Liver (tissue), 9 donors: ENCODE results near the gene TMEM183A. TPM values are rescaled to one million over a fixed set of nuclear protein-coding genes. Genes with fewer than 3 reads are reported as not detected.

Experiments
- DNase-seq: peaks from one replicate; pipeline ENCODE4 v3.0.0-alpha.2; 2017; ENCODE audit warnings: low spot score
- H3K27ac ChIP-seq, 2 donors: one replicate each; pipeline ENCODE4 v1.7.0; 2013; ENCODE audit warnings: inconsistent platforms in 2 of 2, low read length in 2 of 2, control low read depth in 1 of 2, low read depth in 1 of 2, mild to moderate bottlenecking in 1 of 2
- H3K27me3 ChIP-seq, 4 donors: one replicate each; pipeline versions ENCODE4 v1.6.1 to v1.7.0; 2013; ENCODE audit warnings: low read length in 3 of 4, inconsistent platforms in 1 of 4, mild to moderate bottlenecking in 1 of 4, moderate library complexity in 1 of 4; ENCODE audit not compliant: control insufficient read depth in 4 of 4, insufficient read depth in 4 of 4
- H3K36me3 ChIP-seq, 4 donors: one replicate each; pipeline versions ENCODE4 v1.6.1 to v1.7.0; 2013; ENCODE audit warnings: low read length in 3 of 4, mild to moderate bottlenecking in 3 of 4, low read depth in 1 of 4, moderate library complexity in 1 of 4; ENCODE audit not compliant: control insufficient read depth in 4 of 4, insufficient read depth in 3 of 4
- H3K4me1 ChIP-seq, 4 donors: one replicate each; pipeline versions ENCODE4 v1.6.1 to v1.7.0; 2013; ENCODE audit warnings: low read length in 3 of 4, mild to moderate bottlenecking in 3 of 4, moderate library complexity in 1 of 4; ENCODE audit not compliant: control insufficient read depth in 4 of 4, insufficient read depth in 4 of 4
- H3K4me3 ChIP-seq, 3 donors: one replicate each; pipeline versions ENCODE4 v1.6.1 to v1.7.0; 2013; ENCODE audit warnings: low read length in 3 of 3, control low read depth in 1 of 3, low read depth in 1 of 3, mild to moderate bottlenecking in 1 of 3
- H3K9ac ChIP-seq, 2 donors: one replicate each; pipeline ENCODE4 v1.7.0; 2013; ENCODE audit warnings: low read length in 2 of 2, mild to moderate bottlenecking in 2 of 2, moderate library complexity in 2 of 2, control low read depth in 1 of 2, low read depth in 1 of 2
- H3K9me3 ChIP-seq, 4 donors: one replicate each; pipeline versions ENCODE4 v1.6.1 to v1.7.0; 2013; ENCODE audit warnings: low read length in 3 of 4; ENCODE audit not compliant: control insufficient read depth in 4 of 4
- EGR1 ChIP-seq, 2 donors: IDR thresholded peaks; 2 replicates each; pipeline ENCODE4 v1.6.1; 2016 to 2018; ENCODE audit warnings: antibody characterized with exemption in 2 of 2, low read depth in 2 of 2
- FOXA1 ChIP-seq: IDR thresholded peaks from 2 replicates; pipeline ENCODE4 v1.6.1; 2016; ENCODE audit warnings: antibody characterized with exemption
- GABPA ChIP-seq, 2 donors: IDR thresholded peaks in 1 of 2; conservative IDR thresholded peaks in 1 of 2; 2 replicates each; pipeline ENCODE4 v1.6.1; 2016; ENCODE audit warnings: antibody characterized with exemption in 2 of 2, mild to moderate bottlenecking in 1 of 2, moderate library complexity in 1 of 2
- HNF4A ChIP-seq, 2 donors: conservative IDR thresholded peaks; 2 replicates each; pipeline ENCODE4 v1.6.1; 2016; ENCODE audit warnings: antibody characterized with exemption in 2 of 2, mild to moderate bottlenecking in 2 of 2
- HNF4G ChIP-seq: IDR thresholded peaks from 2 replicates; pipeline ENCODE4 v1.6.1; 2016; ENCODE audit warnings: antibody characterized with exemption
- JUND ChIP-seq, 2 donors: IDR thresholded peaks; 2 replicates each; pipeline ENCODE4 v1.6.1; 2016; ENCODE audit warnings: antibody characterized with exemption in 2 of 2
- RAD21 ChIP-seq, 2 donors: IDR thresholded peaks; 2 replicates each; pipeline ENCODE4 v1.6.1; 2016; ENCODE audit warnings: antibody characterized with exemption in 2 of 2, mild to moderate bottlenecking in 2 of 2
- RXRA ChIP-seq, 2 donors: IDR thresholded peaks; 2 replicates each; pipeline ENCODE4 v1.6.1; 2017 to 2018; ENCODE audit warnings: antibody characterized with exemption in 2 of 2, mild to moderate bottlenecking in 1 of 2
- SP1 ChIP-seq: IDR thresholded peaks from 2 replicates; pipeline ENCODE4 v1.6.1; 2018; ENCODE audit warnings: antibody characterized with exemption, mild to moderate bottlenecking
- TAF1 ChIP-seq: conservative IDR thresholded peaks from 2 replicates; pipeline ENCODE4 v1.6.1; 2016; ENCODE audit warnings: antibody characterized with exemption, mild to moderate bottlenecking
- YY1 ChIP-seq: IDR thresholded peaks from 2 replicates; pipeline ENCODE4 v1.6.1; 2016; ENCODE audit warnings: antibody characterized with exemption, mild to moderate bottlenecking
- WGBS: extraction: QIAGEN DNeasy Blood & Tissue Kit; methylation state at CpG from one replicate; pipeline ENCODE4 v1.1.7; 2013; 5-methylcytosine and 5-hydroxymethylcytosine counted together
- polyA plus RNA-seq, 2 donors: library from polyadenylated mRNA; stranded (reverse) in 1 of 2; unstranded in 1 of 2; fragments of 200-250 nt in 1 of 2; fragments of >200 nt in 1 of 2; fragmentation: Nextera tagmentation in 1 of 2; extraction: Ambion mirVana in 1 of 2; gene quantifications; one replicate each; pipeline versions ENCODE4 v1.2.1 to v1.2.3, GENCODE V29; 2013 to 2015
- total RNA-seq, 2 donors: library from RNA; depleted of rRNA; stranded (reverse); fragments of >200 nt; gene quantifications; one replicate each; pipeline ENCODE4 v1.2.3, GENCODE V29; 2014
- TF ChIP-seq, protein P1 (sequence below): IDR thresholded peaks from 2 replicates; pipeline ENCODE4 v1.6.1; 2016; ENCODE audit warnings: antibody characterized with exemption, mild to moderate bottlenecking
- TF ChIP-seq, protein P2 (sequence below): fragments of 150-350 bp; IDR thresholded peaks from 2 replicates; pipeline ENCODE4 v1.5.1; 2017; ENCODE audit warnings: improper control_type of control experiment, low read depth, low read length; ENCODE audit not compliant: missing input control
- TF ChIP-seq, protein P3 (sequence below): IDR thresholded peaks from 2 replicates; pipeline ENCODE4 v1.6.1; 2016; ENCODE audit warnings: antibody characterized with exemption
- donor health status: healthy.
- donor health status: healthy.
- donor health status: healthy.
- donor health status: healthy.
- donor health status: healthy.

The TMEM183A gene
- total and polyA plus RNA-seq, 4 donors = 21.0 to 48.9 (median 35.5) TPM

DNA sequence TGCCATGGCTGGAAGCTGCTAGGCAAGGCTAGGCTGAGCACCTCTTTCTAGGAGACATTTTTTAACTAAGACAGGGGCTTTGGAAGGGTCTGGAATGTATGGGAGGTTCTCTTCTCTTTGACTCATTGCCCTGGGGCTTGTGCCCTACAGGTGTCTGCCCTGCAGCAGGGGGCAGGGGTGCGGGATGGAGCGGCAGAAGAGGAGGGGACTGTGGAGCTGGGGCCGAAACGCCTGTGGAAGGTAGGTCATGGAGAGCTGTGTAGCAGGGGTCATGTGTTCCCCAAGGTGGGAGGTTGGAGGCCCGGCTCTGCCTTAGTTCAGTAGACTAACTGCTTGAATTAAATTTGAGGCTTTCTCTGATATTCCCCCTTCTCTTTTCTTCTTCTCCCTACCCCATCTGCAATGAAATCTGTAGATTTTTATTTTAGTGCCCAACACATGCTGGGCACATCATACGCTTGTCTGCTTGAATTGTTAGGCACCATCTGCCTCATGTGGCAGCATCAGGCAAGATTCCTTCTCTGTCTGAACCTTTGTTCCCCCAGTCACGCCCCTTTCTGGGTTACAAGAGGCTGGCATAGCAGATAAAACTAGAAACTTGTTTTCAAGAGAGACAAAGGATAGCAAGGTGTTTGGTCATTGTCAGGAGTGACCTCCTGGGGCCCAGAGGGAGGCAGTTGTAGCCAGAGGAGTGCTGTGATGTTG, 37.5 kb downstream of the TMEM183A start (continued):
- no peak for TF ChIP-seq EGR1 (IDR thresholded peaks at IDR 0.05; ENCODE audit: low read depth in 2 of 2)

DNA sequence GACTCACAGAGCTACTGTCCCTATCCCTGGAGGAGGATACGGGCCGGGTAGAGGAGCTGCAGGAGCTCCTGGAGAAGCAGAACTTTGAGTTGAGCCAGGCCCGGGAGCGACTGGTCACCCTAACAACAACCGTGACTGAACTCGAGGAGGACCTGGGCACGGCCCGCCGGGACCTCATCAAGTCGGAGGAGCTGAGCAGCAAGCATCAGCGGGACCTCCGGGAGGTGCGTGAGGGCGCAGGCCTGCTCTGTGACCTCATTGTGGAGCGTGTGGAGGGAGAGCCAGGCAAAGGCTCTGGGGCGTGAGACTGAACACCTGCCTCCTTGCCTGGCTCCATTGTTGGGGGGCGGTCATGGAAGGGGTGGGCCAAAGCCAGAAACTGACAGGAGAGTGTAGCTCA, 38.2 kb downstream of the TMEM183A start:
- no peak for TF ChIP-seq RAD21 (IDR thresholded peaks at IDR 0.05)
- TF ChIP-seq GABPA (IDR thresholded peaks at IDR 0.05 in 1 of 2, conservative IDR thresholded peaks at IDR 0.05 in 1 of 2) = no peak
- TF ChIP-seq HNF4A (conservative IDR thresholded peaks at IDR 0.05) = no peak
- TF ChIP-seq TAF1 = no peak
- no peak for TF ChIP-seq SP1
- no peak for TF ChIP-seq HNF4G
- TF ChIP-seq, protein P1, sequence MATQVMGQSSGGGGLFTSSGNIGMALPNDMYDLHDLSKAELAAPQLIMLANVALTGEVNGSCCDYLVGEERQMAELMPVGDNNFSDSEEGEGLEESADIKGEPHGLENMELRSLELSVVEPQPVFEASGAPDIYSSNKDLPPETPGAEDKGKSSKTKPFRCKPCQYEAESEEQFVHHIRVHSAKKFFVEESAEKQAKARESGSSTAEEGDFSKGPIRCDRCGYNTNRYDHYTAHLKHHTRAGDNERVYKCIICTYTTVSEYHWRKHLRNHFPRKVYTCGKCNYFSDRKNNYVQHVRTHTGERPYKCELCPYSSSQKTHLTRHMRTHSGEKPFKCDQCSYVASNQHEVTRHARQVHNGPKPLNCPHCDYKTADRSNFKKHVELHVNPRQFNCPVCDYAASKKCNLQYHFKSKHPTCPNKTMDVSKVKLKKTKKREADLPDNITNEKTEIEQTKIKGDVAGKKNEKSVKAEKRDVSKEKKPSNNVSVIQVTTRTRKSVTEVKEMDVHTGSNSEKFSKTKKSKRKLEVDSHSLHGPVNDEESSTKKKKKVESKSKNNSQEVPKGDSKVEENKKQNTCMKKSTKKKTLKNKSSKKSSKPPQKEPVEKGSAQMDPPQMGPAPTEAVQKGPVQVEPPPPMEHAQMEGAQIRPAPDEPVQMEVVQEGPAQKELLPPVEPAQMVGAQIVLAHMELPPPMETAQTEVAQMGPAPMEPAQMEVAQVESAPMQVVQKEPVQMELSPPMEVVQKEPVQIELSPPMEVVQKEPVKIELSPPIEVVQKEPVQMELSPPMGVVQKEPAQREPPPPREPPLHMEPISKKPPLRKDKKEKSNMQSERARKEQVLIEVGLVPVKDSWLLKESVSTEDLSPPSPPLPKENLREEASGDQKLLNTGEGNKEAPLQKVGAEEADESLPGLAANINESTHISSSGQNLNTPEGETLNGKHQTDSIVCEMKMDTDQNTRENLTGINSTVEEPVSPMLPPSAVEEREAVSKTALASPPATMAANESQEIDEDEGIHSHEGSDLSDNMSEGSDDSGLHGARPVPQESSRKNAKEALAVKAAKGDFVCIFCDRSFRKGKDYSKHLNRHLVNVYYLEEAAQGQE = no peak
- TF ChIP-seq JUND (IDR thresholded peaks at IDR 0.05) = no peak
- no peak for TF ChIP-seq FOXA1
- no peak for TF ChIP-seq EGR1 (IDR thresholded peaks at IDR 0.05; ENCODE audit: low read depth in 2 of 2)
- TF ChIP-seq, protein P2, sequence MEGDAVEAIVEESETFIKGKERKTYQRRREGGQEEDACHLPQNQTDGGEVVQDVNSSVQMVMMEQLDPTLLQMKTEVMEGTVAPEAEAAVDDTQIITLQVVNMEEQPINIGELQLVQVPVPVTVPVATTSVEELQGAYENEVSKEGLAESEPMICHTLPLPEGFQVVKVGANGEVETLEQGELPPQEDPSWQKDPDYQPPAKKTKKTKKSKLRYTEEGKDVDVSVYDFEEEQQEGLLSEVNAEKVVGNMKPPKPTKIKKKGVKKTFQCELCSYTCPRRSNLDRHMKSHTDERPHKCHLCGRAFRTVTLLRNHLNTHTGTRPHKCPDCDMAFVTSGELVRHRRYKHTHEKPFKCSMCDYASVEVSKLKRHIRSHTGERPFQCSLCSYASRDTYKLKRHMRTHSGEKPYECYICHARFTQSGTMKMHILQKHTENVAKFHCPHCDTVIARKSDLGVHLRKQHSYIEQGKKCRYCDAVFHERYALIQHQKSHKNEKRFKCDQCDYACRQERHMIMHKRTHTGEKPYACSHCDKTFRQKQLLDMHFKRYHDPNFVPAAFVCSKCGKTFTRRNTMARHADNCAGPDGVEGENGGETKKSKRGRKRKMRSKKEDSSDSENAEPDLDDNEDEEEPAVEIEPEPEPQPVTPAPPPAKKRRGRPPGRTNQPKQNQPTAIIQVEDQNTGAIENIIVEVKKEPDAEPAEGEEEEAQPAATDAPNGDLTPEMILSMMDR = no peak
- Histone ChIP-seq H3K4me1 (no peaks in the 10 kb centered on the region), H3K27me3 (no peaks in the 10 kb centered on the region), H3K9ac (no peak overlapping the region), H3K9me3 (no peaks in the 10 kb centered on the region), H3K4me3 (no peak overlapping the region), H3K36me3 (no peaks in the 10 kb centered on the region), H3K27ac (no peak overlapping the region)
- 91% methylated on average over 17 of the region's 17 CpGs for WGBS
- no peak for DNase-seq

DNA sequence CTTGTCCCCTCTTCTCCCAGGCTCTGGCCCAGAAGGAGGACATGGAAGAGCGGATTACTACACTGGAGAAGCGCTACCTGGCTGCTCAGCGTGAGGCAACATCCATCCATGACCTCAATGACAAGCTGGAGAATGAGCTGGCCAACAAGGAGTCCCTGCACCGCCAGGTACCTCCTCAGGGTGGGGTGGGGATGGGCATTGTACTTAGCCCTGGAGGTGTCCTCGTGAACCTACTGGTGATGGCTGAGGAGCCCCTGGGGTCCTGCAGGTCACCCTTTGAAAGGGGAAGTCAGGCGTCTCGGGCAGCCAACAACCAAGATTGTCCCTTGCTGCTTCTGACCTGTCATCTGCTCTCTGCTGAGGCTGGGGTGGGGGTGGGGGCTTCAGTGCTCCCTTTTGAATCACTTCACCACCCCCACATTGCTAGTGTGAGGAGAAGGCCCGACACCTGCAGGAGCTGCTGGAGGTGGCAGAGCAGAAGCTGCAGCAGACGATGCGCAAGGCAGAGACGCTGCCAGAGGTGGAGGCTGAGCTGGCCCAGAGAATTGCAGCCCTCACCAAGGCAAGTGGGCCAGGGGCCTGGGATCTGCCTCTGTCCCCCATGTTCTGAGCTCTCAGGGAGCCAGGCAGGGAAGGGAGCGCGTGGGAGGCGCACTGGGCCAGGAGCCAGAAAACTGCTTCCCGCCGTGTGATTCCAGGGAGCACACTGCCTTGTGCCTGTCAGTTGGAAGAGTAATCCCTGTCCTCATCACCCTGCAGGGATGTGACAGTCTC, 38.8 kb downstream of the TMEM183A start:
- no peak overlapping the region for H3K4me3 ChIP-seq
- no peak for DNase-seq
- WGBS = 87% methylated on average over 16 of the region's 16 CpGs

More for the DNA sequence above, 38.8 kb downstream of the TMEM183A start:
- Histone ChIP-seq H3K27me3 (no peaks in the 10 kb centered on the region), H3K4me1 (no peaks in the 10 kb centered on the region), H3K36me3 (no peaks in the 10 kb centered on the region), H3K9ac (no peak overlapping the region), H3K27ac (no peak overlapping the region), H3K9me3 (no peaks in the 10 kb centered on the region)
- TF ChIP-seq SP1 (no peak), RAD21 (IDR thresholded peaks at IDR 0.05) (no peak), FOXA1 (no peak), EGR1 (IDR thresholded peaks at IDR 0.05; ENCODE audit: low read depth in 2 of 2) (no peak), YY1 (no peak), RXRA (IDR thresholded peaks at IDR 0.05) (no peak)
- TF ChIP-seq, protein P3, sequence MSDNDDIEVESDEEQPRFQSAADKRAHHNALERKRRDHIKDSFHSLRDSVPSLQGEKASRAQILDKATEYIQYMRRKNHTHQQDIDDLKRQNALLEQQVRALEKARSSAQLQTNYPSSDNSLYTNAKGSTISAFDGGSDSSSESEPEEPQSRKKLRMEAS = no peak
- TF ChIP-seq, protein P2 = no peak
- TF ChIP-seq, protein P1 = no peak
